DOHH2 (cell line): ENCODE results near the gene MGLL.

Experiments used
- CTCF ChIP-seq: fragments of 200-600 bp; sonication (generic); IDR thresholded peaks from one replicate; pipeline ENCODE4 v1.5.1; 2014; ENCODE audit warnings: antibody characterized with exemption, mild to moderate bottlenecking, low read depth, low read length; ENCODE audit not compliant: poor library complexity, severe bottlenecking
- EZH2phosphoT487 ChIP-seq: fragments of 200-600 bp; sonication (generic); IDR thresholded peaks from 2 replicates; pipeline ENCODE4 v1.6.1; 2017; ENCODE audit warnings: borderline replicate concordance, mild to moderate bottlenecking, antibody characterized with exemption, low read length, moderate library complexity, mixed read lengths

GRCh38 chr3:127694467-127695215 is 127.7 kb downstream of the MGLL start:
- TF ChIP-seq CTCF (peak; percentile 49), EZH2phosphoT487 (no peak)
